DOHH2 (cell line): ENCODE measurements around the gene LYZL2.
"Not testable (repeated sequence)": the region's sequence is repeated elsewhere in the genome, so short reads cannot be mapped to it uniquely, and the experiment has no call there.

Experiments
- H3F3A ChIP-seq: fragments of 200-600 bp; sonication (generic), shearing (Covaris generic); 2 replicates; pipeline ENCODE4 v1.6.0; 2016; ENCODE audit warnings: antibody characterized with exemption, mild to moderate bottlenecking; ENCODE audit not compliant: control insufficient read depth, insufficient read depth
- H3K27ac ChIP-seq: fragments of 200-600 bp; sonication (generic); 2 replicates; pipeline ENCODE4 v1.5.1; 2014; ENCODE audit warnings: low read depth, mild to moderate bottlenecking, low read length, moderate library complexity
- H3K27me3 ChIP-seq: fragments of 200-600 bp; sonication (generic); 2 replicates; pipeline ENCODE4 v1.6.1; 2014; ENCODE audit warnings: mild to moderate bottlenecking, low read length, mixed read lengths; ENCODE audit not compliant: control insufficient read depth
- H3K36me3 ChIP-seq: fragments of 200-600 bp; sonication (generic); 2 replicates; pipeline ENCODE4 v1.6.1; 2014; ENCODE audit warnings: mild to moderate bottlenecking, low read length, moderate library complexity, mixed read lengths; ENCODE audit not compliant: control insufficient read depth
- H3K4me1 ChIP-seq: fragments of 200-600 bp; sonication (generic); 2 replicates; pipeline ENCODE4 v1.6.1; 2014; ENCODE audit warnings: mild to moderate bottlenecking, low read length, mixed read lengths; ENCODE audit not compliant: control insufficient read depth
- H3K4me2 ChIP-seq: fragments of 200-600 bp; sonication (generic); 2 replicates; pipeline ENCODE4 v1.6.0; 2014; ENCODE audit warnings: mild to moderate bottlenecking, low read length, moderate library complexity
- H3K4me3 ChIP-seq: fragments of 200-600 bp; sonication (generic); 2 replicates; pipeline ENCODE4 v1.5.1; 2014; ENCODE audit warnings: mild to moderate bottlenecking, low read length, mixed read lengths
- H3K79me2 ChIP-seq: fragments of 200-600 bp; sonication (generic); 2 replicates; pipeline ENCODE4 v1.6.1; 2014; ENCODE audit warnings: mild to moderate bottlenecking, low read length, mixed read lengths; ENCODE audit not compliant: control insufficient read depth
- H3K9me2 ChIP-seq: fragments of 200-600 bp; sonication (generic); replicated peaks from 2 replicates; pipeline ENCODE4 v1.6.1; 2014; ENCODE audit warnings: mild to moderate bottlenecking, low read length, mixed read lengths; ENCODE audit not compliant: control insufficient read depth
- H3K9me3 ChIP-seq: fragments of 200-600 bp; sonication (generic); 2 replicates; pipeline ENCODE4 v1.6.1; 2014; ENCODE audit warnings: antibody characterized with exemption, low read length, mixed read lengths; ENCODE audit not compliant: control insufficient read depth, insufficient read depth
- H4K20me1 ChIP-seq: fragments of 200-600 bp; sonication (generic); 2 replicates; pipeline ENCODE4 v1.6.0; 2014; ENCODE audit warnings: low read depth, mild to moderate bottlenecking, antibody characterized with exemption, low read length, moderate library complexity; ENCODE audit not compliant: control insufficient read depth, insufficient read depth
- EZH2phosphoT487 ChIP-seq: fragments of 200-600 bp; sonication (generic); IDR thresholded peaks from 2 replicates; pipeline ENCODE4 v1.6.1; 2017; ENCODE audit warnings: borderline replicate concordance, mild to moderate bottlenecking, antibody characterized with exemption, low read length, moderate library complexity, mixed read lengths
- TF ChIP-seq, protein P1 (sequence below): fragments of 200-600 bp; sonication (generic); IDR thresholded peaks from one replicate; pipeline ENCODE4 v1.5.1; 2014; ENCODE audit warnings: antibody characterized with exemption, mild to moderate bottlenecking, low read depth, low read length; ENCODE audit not compliant: poor library complexity, severe bottlenecking

The LYZL2 gene

DNA sequence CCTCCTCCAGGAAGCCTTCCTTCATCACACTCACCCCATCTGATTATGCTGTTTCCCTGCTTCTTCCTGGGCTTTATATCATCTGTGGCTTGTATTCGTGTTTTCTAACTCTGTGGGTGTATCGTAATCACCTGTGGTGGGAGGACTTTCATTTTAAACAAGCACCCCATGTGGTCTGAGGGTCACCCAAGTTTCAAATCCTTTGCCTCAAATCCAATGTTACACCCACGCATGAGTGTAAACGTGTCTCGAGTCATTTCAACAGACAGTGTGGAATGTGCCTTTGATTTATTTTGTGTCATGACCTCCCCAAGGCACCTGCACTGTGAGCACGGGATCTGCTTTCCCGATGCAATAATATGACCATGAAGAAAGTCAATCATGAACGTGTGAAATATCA is 17.5 kb upstream of the LYZL2 start:
- Histone ChIP-seq H3F3A (no peaks in the 10 kb centered on the region), H3K27me3 (no peaks in the 10 kb centered on the region; the same call in 1 of the 2 replicates), H3K4me1 (no peaks in the 10 kb centered on the region), H3K27ac (no peak overlapping the region), H4K20me1 (no peaks in the 10 kb centered on the region), H3K4me2 (no peak overlapping the region), H3K36me3 (no peaks in the 10 kb centered on the region), H3K9me3 (no peaks in the 10 kb centered on the region), H3K79me2 (no peaks in the 10 kb centered on the region), H3K9me2 (no peaks in the 10 kb centered on the region), H3K4me3 (no peak overlapping the region)
- TF ChIP-seq, protein P1, sequence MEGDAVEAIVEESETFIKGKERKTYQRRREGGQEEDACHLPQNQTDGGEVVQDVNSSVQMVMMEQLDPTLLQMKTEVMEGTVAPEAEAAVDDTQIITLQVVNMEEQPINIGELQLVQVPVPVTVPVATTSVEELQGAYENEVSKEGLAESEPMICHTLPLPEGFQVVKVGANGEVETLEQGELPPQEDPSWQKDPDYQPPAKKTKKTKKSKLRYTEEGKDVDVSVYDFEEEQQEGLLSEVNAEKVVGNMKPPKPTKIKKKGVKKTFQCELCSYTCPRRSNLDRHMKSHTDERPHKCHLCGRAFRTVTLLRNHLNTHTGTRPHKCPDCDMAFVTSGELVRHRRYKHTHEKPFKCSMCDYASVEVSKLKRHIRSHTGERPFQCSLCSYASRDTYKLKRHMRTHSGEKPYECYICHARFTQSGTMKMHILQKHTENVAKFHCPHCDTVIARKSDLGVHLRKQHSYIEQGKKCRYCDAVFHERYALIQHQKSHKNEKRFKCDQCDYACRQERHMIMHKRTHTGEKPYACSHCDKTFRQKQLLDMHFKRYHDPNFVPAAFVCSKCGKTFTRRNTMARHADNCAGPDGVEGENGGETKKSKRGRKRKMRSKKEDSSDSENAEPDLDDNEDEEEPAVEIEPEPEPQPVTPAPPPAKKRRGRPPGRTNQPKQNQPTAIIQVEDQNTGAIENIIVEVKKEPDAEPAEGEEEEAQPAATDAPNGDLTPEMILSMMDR: no peak
- no peak for TF ChIP-seq EZH2phosphoT487

DNA sequence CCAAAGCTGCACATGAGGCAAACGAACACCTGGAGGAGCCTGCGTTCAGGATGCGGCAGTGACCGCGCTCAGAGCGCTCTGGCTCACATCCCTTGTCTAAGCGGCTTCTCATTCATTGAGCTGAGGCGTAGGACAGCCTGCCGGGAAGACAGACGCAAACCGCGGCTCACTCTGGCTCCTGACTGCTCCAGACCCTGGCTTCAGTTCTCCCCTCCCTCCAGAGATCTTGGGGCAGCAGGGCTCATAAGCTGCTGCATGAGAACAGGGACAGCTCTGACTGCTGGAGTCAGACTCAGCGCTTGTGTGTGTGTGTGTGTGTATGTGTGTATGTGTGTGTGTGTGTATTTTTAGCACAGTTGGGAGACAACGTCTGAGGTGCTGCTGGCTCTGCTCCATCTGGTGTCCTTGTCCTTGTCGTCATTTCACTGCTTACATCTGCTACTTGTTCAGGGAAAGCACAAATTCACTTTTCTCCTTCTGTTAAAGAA is 15.8 kb upstream of the LYZL2 start:
- Histone ChIP-seq H3K4me2 (no peak overlapping the region), H3K27me3 (peaks cover 12% of the 10 kb centered on the region), H3K27ac (no peak overlapping the region), H3F3A (no peaks in the 10 kb centered on the region), H3K4me3 (no peak overlapping the region), H3K9me2 (no peaks in the 10 kb centered on the region), H4K20me1 (no peaks in the 10 kb centered on the region), H3K4me1 (no peaks in the 10 kb centered on the region), H3K9me3 (no peaks in the 10 kb centered on the region), H3K36me3 (no peaks in the 10 kb centered on the region), H3K79me2 (no peaks in the 10 kb centered on the region)
- no peak for TF ChIP-seq EZH2phosphoT487
- TF ChIP-seq, protein P1: no peak

DNA sequence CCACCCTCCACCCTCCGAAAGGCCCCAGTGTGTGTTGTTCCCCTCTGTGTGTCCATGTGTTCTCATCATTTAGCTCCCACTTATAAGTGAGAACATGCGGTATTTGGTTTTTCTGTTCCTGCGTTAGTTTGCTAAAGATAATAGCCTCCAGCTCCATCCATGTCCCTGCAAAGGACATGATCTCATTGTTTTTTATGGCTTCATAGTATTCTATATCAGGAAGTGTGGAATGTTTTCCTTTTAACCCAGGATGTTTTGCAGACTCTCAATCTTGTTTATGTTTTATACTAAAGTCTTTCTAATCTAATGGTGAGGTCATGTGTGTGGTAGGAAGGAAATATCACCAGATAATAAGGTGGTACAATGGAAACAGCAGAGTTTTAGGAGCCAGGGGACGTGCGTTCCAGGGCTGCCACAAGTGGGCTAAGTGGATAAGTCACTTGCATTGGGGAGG is 14.9 kb upstream of the LYZL2 start:
- H3K9me2 ChIP-seq, H3K4me1 ChIP-seq, H4K20me1 ChIP-seq, H3F3A ChIP-seq, H3K4me2 ChIP-seq, H3K36me3 ChIP-seq, H3K79me2 ChIP-seq, H3K9me3 ChIP-seq, H3K4me3 ChIP-seq, H3K27ac ChIP-seq: not testable (repeated sequence)
- H3K27me3 ChIP-seq: peaks cover 16% of the 10 kb centered on the region

DNA sequence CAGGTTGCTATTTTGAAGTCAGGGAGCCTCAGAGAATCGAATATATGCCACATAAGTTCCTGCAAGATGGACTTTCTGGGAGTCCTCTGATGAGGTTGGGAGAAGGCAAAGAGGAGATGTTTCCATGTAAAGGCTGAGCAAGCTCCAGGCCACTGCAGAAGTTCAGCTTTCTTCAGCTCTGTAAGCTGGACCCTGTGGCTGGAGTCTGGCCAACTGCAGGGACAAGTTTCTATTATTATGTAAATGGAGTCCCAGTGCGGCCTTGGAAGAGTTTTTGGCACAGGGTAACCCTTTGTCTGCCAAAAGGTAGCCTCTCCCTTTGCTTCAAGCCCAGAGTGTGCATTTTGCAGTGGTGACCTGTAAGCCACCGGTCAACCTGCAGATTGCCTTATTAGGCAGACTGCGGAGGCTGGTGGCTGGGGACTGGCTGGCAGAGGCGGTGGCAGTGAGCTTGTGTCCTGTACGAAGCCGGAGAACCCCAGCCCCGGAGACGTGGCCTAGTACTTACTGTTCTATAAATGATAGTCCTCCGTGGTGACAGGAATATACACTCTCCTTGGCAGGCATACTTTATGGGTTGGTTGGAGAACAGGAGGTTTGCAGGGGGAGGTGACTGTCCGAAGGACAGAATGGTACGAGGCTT is 14.1 kb upstream of the LYZL2 start:
- not testable (repeated sequence) for H3K9me2 ChIP-seq, H3F3A ChIP-seq, H3K4me2 ChIP-seq, H4K20me1 ChIP-seq, H3K9me3 ChIP-seq, H3K79me2 ChIP-seq, H3K36me3 ChIP-seq, H3K4me3 ChIP-seq, H3K27ac ChIP-seq, H3K4me1 ChIP-seq
- peaks cover 16% of the 10 kb centered on the region for H3K27me3 ChIP-seq

DNA sequence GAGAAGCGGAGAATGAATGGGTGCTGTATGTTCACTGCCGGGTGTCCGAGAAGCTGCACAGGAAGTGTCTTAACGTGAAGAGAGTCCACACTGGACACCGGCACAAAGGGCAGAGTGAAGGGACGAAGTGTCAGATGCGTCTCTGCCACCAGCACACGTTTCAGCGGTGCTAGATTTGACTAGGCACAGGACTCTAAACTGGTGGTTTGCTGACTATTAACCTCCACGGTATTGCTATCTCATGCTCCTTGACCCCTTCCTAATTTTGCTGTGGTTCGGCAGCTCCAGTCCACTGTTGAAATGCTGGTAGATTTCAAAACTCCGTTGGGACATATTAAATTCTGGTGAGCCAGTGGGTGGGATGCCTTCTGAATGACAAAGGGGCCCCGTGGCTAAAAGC is 13.3 kb upstream of the LYZL2 start:
- H3K4me3 ChIP-seq, H3F3A ChIP-seq, H3K9me2 ChIP-seq, H3K79me2 ChIP-seq, H3K27ac ChIP-seq, H4K20me1 ChIP-seq, H3K9me3 ChIP-seq, H3K4me1 ChIP-seq, H3K36me3 ChIP-seq, H3K4me2 ChIP-seq: not testable (repeated sequence)
- peaks cover 16% of the 10 kb centered on the region for H3K27me3 ChIP-seq
